ENCODE data around the gene SKAP2.

SKAP2 gene

GRCh38 chr7:26658389-26659084 is 205.9 kb downstream of the SKAP2 start:
- no peak for DNase-seq

GRCh38 chr7:26657686-26658388 is 206.6 kb downstream of the SKAP2 start:
- no peak for DNase-seq

DNA sequence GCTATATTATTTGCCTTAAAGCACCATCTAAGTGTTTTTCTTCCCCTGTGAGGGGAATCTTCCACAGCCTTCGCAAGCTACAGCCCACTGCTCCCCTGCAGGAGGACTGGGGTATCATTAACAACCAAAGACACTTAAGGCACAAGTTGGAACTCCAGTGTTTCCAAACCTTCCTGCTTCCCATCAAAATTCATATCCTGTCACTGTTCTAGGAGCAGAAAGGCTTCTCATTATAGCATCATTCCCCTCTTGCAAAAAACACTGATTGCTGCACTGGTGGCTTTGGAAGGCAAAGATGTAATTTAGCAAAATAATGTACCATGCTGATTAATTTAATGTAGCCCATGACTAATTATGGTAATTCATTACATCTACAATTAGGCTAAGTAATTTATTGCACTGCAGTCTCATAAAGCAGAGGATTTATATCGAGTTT is 207.2 kb downstream of the SKAP2 start:
- DNase-seq, result no peak

DNA sequence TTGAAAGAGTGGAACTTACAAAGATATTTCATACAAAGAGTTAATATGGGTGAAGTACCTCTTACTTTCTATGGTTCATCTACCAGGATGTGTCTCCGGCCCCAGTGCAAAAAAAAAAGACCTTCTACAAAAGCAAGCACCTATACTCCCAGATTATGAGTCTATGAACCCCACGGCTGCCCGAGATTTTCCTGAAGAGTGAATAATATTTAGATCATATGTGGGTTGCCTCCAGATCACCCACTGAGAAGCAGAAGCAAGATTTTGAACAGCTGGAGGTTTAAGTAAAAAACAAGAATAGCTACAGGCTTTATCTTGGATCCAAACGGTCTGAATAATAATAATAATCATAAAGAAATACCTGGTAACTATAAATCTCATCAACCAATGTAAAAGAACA is 207.7 kb downstream of the SKAP2 start:
- no peak for DNase-seq

GRCh38 chr7:26655781-26656180 is 208.6 kb downstream of the SKAP2 start:
- DNase-seq, result no peak

- no peak for DNase-seq
Measured at GRCh38 chr7:26653430-26654399, 210.7 kb downstream of the SKAP2 start.

DNA sequence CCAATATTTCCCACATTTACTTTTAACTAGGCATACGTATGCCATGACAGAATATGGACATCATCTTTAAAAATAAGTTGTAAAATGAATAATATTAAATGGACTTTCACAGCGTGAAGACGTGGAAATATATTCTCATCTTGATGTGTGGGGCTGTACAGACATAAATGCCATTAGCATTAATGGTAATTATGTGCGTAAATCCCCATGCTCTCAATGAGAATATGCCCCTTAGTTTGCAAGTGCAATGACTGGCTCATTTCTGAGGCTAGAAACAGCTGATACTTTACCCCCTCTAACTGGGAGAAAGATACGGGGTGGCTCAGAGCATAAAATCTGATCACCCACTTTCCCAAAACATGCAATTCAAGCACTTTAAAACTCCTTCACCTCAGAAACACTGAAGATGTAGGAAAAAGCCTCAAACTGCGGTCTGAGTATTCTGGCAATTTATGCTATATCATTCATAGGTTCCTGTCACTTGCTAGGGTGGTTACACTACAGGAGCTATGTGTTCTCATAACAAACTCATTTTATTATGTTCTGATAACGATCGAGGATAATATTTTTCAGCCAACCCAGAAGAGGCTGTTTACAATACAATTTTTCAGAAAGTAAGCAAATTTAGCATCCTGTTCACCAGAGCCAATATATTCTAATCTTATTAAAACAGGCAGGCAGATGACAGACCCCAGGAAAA is 211.8 kb downstream of the SKAP2 start:
- DNase-seq, result no peak

DNA sequence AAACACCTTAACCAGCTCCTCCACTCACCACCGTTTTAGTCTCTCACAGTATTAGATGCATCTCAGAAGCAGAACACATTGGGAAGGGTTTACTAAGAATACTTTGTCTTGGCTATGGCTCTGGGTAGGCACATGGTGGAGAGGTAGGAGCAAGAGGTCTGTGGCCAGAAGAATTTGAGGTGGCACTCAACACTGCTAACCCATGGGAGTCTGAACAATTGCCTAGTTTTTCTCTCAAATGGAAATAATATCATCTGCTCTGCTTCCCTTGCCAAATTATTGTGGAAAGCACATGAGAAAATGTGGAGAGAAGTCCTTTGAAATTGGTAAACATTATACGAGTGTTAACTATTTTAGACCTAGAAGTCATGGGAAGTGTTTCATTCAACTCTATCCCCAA is 214.3 kb downstream of the SKAP2 start:
- no peak for DNase-seq

DNA sequence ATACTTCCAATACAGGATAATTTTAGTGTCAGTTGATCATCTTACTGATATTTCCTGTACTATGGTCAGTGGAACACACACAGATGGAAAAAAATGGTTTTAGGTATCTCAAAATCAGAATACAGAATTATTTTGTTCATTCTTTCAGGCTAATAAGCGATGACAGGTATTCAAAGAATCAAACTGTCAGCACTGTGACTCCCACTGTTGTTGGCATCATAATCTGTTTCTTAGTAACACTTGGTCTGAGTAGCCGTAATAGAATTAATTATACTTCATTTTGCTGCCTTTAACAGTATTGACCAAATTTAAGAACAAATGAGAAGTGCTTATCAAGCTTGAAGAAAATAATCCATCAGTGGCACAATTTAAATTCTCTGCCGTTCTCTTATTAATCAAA is 215.0 kb downstream of the SKAP2 start:
- no peak for DNase-seq

DNA sequence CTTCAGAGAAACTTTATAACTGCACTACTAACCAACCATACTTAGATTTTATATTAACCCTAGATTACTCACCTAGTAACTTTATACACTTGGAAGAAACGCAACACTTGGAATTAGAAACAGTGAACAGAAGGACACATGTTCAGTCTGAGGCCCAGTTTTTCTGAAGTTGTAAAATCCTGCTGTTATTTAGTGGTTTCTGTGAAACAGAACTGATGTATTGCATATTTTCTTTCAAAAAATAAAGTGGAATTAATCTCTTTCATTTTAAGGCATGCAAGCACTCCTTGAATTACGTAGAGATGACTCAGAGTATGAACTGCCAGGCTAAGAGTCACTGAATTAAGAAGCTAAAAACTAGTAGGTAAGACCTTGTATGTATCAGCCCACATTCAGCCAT is 215.8 kb downstream of the SKAP2 start:
- no peak for DNase-seq

DNA sequence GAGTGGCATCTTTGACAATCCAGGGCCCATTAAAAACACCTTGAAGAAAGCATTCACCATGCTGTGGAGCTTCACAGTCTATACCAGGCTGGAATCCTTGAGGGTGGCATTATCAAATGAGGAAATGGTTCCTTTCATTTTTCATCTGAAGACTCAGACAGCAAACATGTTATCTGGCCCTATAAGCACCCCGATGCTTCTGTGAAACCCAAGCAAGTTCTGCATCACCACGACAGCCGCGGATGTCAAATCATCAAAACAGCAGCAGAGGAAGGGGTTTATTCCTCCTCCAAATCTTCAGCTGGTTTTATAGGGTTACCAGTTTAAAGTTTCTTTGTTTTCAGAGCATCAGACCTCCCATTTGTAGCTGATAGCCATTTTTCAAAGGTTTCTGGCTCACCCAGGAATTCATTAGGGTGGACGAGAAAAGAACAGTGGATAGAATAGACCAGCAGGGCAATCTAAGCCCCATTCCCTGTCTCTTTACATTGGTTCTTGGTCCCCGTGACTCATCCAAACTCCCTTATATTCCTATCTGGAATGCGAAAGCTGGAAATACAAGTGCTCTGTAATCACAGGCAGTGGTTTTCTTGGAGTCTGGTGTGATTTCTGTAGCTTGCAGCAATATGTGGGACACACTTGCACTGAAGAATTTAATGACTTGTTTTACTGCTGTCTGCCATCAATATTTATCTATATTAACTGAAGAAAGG is 217.9 kb downstream of the SKAP2 start:
- no peak for DNase-seq

DNA sequence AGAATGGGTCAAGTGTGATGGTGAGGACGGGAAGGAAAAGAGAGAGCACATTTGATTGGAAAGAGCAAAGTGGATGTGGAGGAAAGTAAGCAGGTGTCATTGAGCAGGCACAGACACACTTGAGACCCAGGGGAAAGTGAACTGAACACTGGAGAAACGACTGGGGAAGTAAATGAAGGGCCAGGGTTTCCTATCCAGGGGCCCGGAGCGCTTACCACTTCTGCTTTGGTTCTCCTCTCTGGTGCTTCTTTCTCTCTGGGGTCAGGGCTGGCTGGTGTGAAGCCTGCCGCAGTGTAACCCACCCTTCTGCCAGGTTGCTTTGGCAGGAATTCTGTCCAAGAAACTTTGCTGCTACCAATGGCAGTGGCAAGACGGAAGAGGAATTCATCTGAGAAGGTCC is 219.3 kb downstream of the SKAP2 start:
- DNase-seq, result peak; percentile 46

DNA sequence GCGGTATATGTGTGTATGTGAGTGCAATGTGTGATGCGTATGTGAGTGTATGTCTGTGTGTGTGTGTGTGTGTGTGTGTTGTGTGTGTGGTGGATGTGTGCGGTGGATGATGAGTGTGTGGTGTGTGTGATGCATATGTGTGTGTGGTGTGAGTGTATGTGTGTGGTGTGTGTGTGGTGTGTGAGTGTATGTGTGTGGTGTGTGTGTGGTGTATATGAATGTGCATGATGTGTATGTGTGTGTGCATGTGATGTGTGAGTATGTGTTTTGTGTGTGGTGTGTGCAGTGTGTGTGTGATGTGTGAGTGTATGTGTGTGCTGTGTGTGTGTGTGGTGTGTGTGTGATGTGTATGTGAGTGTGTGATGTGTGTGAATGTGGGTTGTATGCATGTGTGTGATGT is 222.0 kb downstream of the SKAP2 start:
- no peak for DNase-seq

GRCh38 chr7:26639695-26640094 is 224.7 kb downstream of the SKAP2 start:
- DNase-seq, result no peak

DNA sequence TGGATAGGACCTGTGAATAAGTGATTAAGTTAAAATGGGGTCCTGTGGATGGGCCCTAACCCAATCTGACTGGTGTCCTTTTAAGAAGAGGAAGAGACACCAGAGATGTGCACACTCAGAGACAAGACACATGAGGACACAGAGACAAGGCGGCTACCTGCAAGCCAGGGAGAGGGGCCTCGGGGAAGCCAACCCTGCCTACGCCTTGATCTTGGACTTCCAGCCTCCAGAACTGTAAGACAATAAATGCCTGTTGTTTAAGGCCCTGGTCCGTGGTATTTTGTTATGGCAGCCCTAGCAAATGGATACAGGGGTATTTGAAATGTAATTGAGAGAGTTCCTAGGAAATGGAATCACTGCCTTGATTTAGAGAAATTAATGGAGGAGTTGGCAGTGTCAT is 225.3 kb downstream of the SKAP2 start:
- no peak for DNase-seq

DNA sequence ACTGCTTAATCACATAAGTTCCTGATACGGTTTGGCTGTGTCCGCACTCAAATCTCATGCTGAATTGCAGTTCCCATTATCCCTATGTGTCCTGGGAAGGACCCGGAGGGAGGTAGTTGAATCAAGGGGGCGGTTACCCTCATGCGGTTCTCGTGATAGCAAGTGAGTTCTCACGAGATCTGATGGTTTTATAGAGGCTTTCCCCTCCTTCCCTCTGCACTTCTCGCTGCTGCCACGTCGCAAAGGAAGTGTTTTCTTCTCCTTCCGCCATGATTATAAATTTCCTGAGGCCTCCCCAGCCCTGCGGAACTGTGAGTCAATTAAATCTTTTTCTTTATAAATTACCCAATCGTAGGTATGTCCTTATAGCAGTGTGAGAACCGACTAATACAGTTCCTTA is 226.2 kb downstream of the SKAP2 start:
- DNase-seq, result no peak

DNA sequence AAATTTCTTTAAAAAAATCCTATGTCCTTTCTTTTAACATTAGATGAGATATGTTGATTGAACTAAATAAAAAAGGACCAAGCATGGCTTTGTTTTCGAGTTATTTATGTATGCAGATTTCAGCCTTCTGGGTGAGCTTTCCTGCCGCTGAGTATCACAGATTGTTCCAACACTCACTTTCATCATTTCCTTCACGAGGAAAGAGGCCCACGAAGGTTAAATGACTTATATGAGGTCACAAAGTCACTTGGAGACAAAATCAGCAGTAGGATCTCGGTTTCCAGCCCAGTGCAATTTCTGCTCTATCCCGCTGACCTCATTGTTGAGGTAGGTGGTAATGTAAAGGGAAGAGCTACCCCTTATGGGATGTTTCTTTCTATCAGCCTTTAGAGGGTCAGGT is 226.8 kb downstream of the SKAP2 start:
- no peak for DNase-seq

GRCh38 chr7:26636808-26637207 is 227.6 kb downstream of the SKAP2 start:
- no peak for DNase-seq

GRCh38 chr7:26633557-26633956 is 230.8 kb downstream of the SKAP2 start:
- DNase-seq, result no peak

DNA sequence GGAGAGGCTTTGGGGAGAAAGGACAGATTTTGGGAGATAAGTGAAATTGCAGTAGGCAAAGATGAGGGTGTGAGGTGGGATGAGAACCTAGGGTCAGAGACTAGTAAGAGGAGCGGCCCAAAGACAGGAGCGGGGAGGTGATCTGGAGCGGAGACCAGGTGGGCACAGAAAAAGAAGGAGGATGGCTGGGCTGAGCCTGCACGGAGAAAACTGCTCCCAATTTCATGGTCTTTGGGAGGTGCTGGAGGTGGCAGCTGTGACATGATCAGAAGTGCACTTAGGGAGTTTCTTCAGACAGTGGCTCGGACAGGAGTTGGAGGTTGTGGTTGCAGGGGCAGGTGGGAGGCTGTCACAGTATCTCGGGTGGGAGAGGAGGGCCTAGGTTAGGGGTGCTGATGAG is 232.8 kb downstream of the SKAP2 start:
- no peak for DNase-seq

- no peak for DNase-seq
Measured at GRCh38 chr7:26630941-26631580, 233.3 kb downstream of the SKAP2 start.

DNA sequence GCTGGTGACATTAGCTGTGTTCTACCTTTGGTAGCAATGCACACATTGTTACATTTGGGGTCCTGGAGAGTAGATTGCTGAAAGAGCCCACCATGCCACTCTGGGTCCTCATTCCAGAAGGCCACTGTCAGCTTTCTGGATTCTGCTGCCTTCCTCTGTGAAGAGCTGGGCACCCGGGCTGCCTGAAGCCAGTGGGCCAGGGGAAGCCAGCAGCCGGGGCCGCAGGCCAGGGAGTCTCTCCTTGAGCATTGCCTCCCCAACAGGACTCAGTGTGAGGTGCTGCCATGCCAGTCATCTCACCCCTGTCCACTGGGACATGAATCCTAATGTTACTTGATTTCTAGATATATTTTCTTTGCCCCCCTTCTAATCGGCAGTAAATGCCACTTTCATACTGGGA is 234.0 kb downstream of the SKAP2 start:
- DNase-seq, result no peak
